PC-3 (cell line): Measurements from ENCODE around the gene POMT1.

ENCODE experiments used
- EZH2phosphoT487 ChIP-seq: fragments of 300-600 bp; sonication (generic); IDR thresholded peaks from 2 replicates; pipeline ENCODE4 v1.6.1; 2018; ENCODE audit warnings: mild to moderate bottlenecking, antibody characterized with exemption, low read length, borderline replicate concordance
- TF ChIP-seq, protein P1 (sequence below): fragments of 300-600 bp; sonication (generic); conservative IDR thresholded peaks from 2 replicates; pipeline ENCODE4 v1.5.1; 2017; ENCODE audit warnings: antibody characterized with exemption, low read depth, mild to moderate bottlenecking, low read length

GRCh38 chr9:131485728-131486422 lies 16.8 kb upstream of the POMT1 start:
- TF ChIP-seq EZH2phosphoT487, result no peak
- TF ChIP-seq, protein P1, sequence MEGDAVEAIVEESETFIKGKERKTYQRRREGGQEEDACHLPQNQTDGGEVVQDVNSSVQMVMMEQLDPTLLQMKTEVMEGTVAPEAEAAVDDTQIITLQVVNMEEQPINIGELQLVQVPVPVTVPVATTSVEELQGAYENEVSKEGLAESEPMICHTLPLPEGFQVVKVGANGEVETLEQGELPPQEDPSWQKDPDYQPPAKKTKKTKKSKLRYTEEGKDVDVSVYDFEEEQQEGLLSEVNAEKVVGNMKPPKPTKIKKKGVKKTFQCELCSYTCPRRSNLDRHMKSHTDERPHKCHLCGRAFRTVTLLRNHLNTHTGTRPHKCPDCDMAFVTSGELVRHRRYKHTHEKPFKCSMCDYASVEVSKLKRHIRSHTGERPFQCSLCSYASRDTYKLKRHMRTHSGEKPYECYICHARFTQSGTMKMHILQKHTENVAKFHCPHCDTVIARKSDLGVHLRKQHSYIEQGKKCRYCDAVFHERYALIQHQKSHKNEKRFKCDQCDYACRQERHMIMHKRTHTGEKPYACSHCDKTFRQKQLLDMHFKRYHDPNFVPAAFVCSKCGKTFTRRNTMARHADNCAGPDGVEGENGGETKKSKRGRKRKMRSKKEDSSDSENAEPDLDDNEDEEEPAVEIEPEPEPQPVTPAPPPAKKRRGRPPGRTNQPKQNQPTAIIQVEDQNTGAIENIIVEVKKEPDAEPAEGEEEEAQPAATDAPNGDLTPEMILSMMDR, result no peak
